Inferior parietal cortex (tissue), 1 donor: ENCODE measurements around the gene EREG.

Experiments
- DNase-seq: peaks from one replicate; pipeline ENCODE4 v3.0.0-alpha.2; 2016; ENCODE audit errors: extremely low spot score

EREG gene

DNA sequence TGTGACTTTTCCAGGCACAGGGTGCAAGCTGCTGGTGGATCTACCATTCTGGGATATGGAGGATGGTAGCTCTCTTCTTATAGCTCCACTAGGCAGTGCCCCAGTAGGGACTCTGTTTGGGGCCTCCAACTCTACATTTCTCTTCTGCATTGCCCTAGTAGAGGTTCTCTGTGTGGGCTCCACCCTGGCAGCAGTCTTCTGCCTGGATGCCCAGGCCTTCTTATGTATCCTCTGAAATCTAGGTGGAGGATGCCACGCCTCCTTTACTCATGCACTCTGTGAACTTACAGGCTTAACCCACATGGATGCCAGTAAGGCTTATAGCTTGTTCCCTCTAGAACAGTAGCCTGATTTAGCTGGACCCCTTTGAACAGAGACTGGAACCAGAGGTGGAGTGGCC lies 20.9 kb upstream of the EREG start:
- no peak for DNase-seq

DNA sequence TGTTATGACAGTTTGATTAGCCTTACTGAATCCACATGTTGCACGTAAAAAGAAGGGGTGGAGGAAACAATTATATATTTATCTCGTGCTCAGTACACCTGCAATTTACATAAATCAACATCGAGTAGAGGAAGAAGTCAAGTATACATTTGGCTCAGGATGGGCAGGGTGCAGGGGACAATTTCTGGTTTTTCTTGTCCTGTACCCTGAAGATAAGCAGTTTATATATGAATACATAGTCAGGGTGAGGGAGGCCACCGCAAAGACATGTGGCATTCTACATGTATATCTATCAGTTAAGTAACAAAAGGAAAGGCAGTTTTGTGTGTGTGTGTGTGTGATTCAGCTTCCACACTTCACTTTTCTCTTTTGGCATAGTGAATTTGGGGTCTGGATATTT lies 11.1 kb upstream of the EREG start:
- no peak for DNase-seq

DNA sequence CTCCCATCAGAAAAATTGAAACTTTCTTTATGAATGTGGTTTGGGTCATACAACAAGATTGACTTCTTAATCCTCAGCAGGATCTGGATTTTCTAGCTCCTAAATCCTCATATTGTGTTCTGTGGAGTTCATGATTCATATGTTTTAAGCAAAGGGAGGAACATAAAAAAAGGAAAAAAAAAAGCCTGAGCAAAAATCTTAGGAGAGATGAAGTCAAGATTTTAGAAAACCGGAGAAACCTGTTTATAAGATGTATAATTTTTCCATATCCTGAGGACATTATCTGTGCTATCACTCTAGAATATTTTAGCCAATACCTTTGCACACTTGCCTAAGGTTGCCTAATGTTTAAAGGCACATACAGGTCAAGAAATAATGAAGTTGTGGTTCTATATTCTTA lies 7.0 kb upstream of the EREG start:
- no peak for DNase-seq

DNA sequence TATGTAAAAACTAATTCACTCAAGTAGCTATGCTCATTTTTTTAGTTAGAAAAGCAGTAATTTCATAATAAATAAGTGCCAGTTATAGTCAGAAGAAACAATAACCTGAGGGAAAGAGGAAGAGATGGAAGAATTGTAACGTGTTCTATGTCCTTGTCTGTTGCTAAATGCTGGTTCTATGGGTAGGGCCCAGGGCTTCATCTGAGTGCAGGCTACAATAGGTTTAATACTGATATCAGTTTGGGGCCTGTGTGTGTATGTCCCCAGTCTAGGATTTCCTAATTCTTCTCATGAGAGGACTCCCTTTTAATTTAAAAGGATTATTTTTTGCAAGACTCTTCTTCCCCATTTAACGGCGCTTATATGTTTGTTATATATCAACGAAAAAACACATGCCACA lies 3.3 kb upstream of the EREG start:
- DNase-seq, result no peak

DNA sequence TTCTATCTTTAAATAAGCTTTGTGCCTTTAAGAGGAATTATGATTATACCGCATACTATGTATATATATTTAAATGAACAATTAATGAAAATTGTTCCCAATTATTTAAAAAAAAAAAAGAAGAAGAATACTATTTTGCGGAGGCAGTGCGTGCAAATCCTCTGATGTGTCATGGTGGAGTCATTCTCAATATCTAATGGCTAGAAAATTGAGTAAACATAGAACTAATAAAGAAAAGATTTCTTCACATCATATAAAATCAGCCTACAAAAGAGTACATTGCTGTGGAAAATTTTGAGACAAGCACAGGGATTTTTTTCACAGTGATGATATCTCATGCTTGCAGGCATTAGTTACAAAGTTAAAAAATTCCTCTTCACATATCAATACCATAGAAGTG lies 2.6 kb upstream of the EREG start:
- no peak for DNase-seq

DNA sequence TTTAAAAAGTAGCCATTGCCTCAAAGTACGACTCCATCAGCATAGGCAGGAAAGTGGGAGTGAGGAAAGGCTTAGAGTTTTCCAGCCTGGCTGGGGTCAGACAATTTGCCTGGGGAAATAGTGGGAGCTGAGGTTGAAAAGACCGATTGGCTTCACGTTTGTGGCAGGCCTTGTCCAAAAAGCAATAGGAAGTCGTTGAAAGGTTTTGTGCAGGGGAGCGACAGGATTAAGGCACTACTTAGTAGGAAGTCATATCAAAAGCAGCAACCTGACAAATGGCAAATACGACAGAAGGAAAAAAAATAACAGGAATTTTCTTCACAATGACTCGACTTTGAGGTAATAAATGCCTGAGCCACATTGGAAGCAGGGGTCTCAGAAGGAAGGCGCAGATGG lies 691 bp upstream of the EREG start:
- no peak for DNase-seq

DNA sequence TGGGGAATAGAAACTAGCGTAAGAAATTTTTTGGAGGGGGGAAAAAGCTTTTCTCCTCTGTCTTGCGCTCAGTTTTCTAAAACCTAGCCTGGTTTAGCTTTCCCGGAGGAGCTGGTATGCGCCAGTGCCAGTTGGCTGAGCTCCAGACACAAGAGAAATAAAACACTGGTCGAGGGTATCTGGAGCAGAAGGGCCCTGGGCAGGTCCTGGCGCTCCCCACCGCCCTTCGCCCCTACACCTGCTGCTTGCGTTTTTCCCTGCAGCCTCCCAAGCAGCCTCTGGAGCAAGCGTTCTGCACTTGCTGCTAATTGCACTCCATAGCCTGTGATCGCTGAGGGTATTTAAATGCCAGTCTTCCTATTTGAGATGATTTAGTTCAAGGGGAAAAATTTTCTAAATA lies 816 bp downstream of the EREG start:
- DNase-seq, result no peak

DNA sequence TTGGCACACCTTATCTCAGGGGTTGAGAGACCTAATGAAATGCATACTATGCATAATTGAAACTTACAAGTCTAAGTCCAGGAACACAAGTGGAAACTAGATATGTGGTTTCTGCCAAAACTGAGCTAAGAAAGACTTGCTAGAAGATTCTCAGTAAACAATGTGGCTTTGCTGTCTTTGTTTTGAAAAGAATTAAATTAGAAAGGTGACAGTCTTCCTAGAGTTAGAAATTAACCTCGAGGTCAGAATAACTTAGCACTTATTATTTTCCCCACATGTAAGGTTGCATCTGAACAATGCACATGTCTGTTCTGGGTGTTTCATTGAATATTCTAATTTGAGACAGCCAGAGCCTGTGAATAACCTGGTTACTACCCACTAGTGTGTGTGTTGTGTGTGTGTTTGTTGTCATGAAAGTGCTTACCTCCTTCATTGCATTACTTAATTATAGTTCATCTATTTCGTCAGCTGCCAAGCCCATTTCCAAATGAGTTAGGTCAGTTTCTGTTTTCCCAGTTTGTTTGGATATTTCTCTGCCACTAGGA lies 1.5 kb downstream of the EREG start:
- DNase-seq, result no peak

DNA sequence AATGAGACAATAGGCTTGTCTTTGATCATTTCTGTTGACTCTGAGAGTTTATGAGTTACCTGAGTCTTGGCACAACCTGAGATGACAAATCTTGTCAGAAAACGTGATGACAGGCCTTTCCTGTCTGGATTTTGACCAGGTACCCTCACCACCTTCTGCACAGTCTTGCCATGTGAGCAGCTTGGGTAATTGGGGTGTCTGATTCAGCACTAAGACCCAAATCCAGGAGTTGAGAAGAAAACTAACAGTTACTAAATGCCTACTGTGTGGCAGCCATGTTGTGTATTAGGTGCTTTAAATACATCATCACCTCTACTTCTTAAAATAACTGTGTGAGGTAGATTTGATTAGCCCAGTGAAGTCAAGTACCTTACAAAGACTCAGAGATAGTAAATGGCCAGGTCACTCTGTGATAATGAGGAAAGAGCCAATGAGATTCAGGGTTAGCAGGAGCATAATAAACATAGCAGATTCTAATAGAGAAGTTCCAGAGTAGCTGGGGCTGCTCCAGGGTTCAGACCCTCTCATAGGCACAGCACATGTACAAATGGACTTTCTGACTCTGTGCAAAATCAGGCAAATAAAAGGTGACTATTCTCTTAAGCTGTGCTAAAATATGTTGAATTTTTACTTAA lies 2.8 kb downstream of the EREG start:
- no peak for DNase-seq

DNA sequence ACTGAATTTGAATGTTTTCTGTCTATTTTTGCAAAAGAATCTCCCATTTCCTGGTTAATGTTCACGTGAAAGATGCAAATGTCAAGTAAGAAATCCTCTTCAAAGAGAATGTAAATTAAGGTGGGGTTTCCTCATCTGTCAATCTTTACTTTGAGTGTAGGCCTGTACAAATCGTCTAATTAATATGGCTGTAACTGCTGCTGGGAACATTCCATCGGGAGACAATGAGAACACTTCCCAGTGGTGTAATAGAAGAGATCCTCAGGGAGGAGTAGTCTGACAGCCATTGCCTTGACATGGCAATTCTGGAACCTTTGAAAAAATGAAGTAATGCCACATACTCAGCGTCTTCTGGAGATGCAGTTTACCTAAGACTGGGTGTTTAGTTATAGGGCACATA lies 3.7 kb downstream of the EREG start:
- no peak for DNase-seq

DNA sequence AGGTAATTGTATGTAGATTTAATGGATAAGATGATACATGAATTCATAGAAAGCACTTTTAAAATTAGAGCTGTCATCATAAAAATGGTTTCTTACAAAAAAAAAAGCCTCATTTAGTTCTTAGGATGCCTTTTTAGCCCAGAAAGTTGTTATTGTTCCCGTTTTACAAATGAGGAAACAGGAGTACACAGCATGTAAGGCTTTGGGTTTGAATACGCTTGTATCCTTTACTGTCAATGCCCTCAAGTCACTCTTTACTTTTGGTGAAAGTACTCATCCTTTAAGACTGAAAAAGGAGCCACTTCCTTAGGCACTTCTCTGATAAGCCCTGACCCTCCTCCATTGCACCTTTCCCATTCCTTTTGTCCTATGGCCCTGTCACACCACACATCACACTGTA lies 4.9 kb downstream of the EREG start:
- DNase-seq, result no peak

DNA sequence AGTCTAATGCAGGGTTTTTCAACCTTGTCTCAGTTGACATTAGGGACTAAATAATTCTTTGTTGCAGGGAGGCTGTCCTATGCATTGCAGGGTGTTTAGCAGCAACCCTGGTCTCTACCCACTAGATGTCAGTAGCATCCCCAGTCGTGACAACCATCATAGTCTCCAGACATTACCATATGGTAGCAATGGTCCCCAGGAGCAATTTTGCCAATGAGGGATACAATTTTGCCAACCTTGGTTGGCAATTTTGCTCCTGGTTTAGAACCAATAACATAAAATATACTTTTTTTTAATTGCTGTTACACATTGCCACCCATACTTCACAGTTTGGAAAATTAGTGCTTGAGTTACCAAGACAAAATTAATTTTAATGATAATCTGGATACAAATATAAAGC lies 6.0 kb downstream of the EREG start:
- DNase-seq, result peak; percentile 40

DNA sequence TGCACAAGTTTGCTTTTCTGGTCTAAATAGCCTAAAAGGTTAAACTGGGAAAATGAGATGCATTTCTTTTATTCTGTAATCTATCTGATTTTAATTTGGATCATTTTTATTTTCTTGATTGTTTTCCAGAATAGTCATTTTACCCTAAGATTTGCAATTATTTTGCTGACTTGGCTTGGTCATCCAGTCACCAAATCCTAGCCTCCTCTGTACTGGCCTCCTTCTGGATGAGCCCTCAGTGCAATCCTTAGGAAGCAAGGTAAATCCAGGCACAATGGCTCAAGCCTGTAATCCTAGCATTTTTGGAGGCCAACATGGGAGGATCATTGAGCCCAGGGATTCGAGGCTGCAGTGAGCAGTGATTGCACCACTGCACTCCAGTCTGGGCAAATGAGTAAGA lies 9.2 kb downstream of the EREG start:
- DNase-seq, result no peak

DNA sequence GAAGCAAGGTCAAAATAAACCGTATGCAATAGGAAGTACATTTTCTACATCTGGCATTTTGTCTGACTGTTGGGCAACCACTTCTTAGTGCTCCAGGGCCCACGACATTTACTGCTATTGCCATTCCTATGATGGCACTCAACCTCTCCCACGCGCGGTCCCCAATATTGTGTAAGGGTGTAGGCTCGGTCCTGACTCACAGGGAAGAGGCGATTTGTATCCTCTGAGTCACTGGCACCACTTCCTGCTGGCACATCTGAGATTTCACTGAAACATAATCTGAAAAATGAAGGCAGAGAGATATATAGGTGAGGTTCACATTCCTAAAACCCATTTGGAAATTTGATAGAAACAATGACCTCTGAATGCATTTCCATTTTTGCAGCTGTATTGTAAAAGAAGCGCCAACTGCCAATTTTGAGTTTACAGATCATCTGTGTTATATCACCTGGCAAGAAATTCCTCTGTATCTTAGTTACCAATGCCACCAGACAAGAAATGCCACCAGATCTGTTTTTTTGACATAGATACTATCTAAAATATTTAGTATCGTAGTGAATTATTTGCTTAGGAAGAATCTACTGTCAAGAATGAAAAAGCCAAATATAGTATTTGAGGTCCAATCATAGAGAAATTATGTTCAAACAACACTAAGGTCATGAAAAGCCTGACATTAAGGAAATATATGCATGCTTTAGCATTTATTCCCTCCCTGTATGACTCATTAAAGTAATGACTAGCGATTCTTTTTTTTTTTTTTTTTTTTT lies 9.8 kb downstream of the EREG start:
- no peak for DNase-seq

DNA sequence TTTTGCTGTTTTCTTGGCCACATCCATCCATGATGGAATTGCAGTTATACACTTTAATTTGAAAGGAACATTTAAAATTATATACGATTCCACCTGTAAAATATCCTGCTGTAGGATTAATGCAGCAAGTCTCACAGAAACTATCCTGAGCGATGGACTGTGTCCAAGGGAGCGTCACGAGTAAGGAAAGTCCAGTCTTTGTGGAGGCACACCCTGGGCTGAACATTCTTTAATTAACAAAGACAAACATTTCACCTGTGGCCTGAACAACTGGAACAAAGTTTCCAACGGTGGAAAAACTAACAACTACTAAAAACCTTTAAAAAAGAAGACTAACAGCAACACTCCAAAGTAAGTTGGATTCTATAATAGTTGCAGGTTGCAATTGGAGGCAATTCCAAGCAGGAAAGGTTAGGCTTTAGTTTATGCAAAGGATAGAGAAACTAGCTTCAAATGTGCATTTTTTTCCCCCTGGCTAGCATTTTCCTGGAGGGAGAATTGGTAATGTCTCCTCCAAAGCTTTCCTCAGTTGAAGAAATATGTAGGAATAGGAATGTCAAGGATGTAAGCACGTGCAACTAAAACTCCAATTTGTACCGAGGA lies 11.0 kb downstream of the EREG start:
- no peak for DNase-seq

DNA sequence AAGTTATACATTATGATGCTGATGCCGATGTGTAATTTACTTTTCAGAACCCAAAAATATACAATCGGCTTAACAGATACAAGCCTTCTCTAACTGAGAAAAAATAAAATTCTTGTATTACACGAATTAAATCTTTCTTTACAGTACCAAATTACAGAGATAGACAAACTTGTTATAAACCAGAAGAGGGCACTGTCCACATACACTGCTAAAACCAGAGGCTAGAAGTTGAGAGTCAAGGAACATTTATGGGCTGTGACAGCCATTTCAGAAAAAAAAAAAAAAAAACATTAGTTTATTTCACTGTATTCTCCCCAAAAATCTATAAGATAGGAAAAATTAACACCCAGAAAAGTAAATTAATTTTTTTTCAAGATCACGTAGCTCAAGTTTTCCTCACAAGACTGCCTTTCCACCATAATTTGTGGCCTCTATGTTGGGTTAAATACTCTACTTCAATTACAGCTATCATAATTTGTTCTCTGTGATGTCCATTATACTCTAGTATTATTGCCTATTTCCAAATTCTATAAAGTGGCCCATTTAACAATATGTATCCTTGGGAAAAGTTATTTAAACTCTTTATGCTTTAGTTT lies 12.0 kb downstream of the EREG start:
- peak; percentile 56 for DNase-seq

DNA sequence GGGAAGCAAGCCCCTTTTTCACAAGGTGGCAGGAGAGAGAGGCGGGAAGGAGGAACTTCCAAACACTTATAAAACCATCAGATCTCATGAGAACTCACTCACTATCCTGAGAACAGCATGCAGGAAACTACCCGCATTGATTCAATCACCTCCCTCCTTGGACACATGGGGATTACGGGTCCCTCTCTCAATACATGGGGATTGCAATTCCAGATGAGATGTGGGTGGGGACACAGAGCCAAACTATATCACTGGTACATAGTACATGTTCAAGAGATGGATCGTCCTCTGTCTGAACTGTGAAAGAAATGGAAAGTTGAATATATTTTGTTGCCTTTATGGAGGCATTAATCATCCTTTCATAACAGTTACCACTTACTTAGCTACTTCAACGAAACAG lies 12.8 kb downstream of the EREG start:
- no peak for DNase-seq

DNA sequence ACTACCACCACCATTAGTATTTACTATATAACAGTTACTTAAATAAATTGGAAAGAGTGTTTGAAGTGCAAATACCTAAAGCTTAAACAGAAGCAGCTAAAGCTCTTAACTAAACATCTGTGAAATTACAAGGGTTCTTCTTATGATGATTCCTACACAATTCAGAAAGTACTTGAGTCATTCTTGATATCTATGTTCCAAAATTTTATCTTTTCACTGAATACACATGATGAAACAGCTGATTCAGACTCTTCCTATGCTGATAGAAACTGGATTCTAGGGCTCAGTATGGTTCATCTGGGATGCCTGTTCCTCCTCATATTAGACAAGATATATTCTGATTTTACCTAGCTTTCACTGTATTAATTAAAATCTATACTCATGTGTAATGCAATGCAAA lies 13.6 kb downstream of the EREG start:
- no peak for DNase-seq

DNA sequence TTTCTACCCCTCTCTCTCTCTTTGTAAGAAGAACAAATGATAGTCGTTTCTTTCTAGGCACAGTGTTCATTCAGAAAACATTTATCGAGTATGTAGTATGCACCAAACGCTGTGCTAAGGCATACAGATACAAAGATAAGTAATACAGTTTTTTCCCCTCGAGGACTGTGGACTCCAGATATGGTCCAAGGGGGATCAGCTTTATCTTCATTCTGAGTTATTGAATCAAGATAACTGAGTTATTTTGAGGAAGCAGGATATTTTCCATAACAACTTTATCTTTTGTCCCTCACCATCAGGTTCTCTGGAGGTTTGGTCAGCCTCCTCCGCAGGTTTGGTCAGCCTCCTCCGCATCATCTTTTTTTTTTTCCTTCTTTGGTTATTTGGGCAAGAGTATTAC lies 15.0 kb downstream of the EREG start:
- no peak for DNase-seq

DNA sequence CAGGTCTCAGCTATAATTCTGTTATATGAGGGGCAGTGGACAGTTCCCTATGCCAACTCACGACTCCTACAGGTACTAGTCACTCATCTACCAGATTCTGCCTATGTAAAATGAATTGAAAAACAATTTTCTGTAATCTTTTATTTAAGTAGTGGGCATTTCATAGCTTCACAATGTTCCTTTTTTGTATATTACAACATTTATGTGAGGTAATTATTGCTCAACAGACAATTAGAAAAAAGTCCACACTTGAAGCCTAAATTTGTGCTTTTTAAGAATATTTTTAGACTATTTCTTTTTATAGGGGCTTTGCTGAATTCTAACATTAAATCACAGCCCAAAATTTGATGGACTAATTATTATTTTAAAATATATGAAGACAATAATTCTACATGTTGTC lies 20.4 kb downstream of the EREG start:
- DNase-seq, result no peak

DNA sequence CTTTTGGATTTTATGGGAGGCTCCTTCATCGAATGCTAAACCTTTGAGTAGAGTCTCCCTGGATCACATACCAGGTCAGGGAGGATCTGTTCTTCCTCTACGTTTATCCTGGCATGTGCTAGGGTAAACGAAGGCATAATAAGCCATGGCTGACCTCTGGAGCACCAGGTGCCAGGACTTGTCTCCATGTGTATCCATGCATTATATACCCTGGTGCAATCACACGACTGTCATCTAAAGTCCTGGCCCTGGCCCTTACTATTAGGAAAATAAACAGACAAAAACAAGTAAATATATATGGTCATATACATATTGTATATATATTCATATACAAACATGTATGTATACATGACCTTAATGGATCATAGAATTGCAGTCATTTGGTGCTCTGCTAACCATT lies 21.2 kb downstream of the EREG start:
- DNase-seq, result no peak

DNA sequence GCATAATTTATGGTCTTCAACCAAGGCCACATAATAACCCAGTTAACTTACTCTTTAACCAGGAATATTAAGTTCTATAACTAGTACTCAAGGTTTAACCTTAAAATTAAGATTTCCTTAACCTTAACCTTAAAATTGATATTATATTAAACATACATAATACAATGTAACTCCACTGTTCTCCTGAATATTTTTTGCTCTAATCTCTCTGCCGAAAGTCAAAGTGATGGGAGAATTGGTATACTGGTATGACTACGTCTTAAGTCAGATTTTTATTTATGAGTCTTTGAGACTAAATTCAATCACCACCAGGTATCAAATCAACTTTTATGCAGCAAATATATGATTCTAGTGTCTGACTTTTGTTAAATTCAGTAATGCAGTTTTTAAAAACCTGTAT lies 22.8 kb downstream of the EREG start:
- DNase-seq, result no peak

DNA sequence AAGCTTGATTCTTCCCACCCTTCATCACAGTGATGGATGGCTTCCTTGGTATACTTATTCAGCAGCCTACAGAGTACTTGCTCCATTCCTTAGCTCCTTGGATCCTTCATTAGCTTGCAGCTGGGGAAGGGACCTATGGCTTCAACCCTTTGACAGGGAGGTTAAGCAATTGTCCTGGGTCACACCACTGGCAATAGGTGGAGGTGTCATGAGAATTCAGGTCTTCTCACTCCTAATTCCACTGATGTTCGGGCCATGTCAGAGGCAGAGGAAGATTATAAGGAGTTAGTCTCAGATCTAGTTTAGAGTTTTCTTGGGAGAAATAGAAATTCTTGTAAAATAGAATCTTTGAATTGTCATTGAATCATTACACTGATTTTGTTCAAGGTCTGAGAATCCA lies 24.5 kb downstream of the EREG start:
- DNase-seq, result no peak
